OCI-LY7 (cell line): ENCODE results near the gene MPPED2.

ENCODE experiments used
- EZH2phosphoT487 ChIP-seq: fragments of 200-600 bp; sonication (generic); IDR thresholded peaks from 2 replicates; pipeline ENCODE4 v1.6.1; 2018; ENCODE audit warnings: low read depth, borderline replicate concordance, mild to moderate bottlenecking, mixed run types, antibody characterized with exemption, low read length, moderate library complexity, mixed read lengths
- TF ChIP-seq, protein P1 (sequence below): fragments of 200-600 bp; sonication (generic); conservative IDR thresholded peaks from 2 replicates; pipeline ENCODE4 v1.5.1; 2014; ENCODE audit warnings: mild to moderate bottlenecking, antibody characterized with exemption, low read length, moderate library complexity, mixed read lengths

DNA sequence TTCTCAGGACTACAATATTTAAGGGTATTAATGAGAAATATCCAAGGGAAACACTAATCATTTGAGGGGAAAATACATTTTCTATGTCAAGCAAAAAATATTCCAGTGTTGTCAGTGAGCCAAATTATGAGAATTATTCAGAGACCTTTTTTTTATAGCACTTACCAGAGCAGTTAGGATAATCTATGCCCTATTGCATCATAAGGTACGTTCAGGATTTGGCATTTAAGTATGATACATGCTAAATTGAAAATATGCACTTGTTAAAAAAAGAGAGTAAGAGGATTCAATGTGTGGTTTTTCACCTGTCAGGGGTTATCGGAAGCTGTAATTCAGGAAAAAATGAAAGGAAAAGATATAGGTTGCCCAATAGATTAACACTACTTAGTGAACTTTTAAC lies 17.2 kb upstream of the MPPED2 start:
- TF ChIP-seq, protein P1, sequence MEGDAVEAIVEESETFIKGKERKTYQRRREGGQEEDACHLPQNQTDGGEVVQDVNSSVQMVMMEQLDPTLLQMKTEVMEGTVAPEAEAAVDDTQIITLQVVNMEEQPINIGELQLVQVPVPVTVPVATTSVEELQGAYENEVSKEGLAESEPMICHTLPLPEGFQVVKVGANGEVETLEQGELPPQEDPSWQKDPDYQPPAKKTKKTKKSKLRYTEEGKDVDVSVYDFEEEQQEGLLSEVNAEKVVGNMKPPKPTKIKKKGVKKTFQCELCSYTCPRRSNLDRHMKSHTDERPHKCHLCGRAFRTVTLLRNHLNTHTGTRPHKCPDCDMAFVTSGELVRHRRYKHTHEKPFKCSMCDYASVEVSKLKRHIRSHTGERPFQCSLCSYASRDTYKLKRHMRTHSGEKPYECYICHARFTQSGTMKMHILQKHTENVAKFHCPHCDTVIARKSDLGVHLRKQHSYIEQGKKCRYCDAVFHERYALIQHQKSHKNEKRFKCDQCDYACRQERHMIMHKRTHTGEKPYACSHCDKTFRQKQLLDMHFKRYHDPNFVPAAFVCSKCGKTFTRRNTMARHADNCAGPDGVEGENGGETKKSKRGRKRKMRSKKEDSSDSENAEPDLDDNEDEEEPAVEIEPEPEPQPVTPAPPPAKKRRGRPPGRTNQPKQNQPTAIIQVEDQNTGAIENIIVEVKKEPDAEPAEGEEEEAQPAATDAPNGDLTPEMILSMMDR: no peak
- no peak for TF ChIP-seq EZH2phosphoT487
